ENCODE measurements around the gene KLRC2. TPM values are rescaled to one million over a fixed set of nuclear protein-coding genes. Genes with fewer than 3 reads are reported as not detected.

KLRC2 gene
- total RNA-seq, 1 experiment from 2014 or later = not detected

Other genes starting within 250 kb of the KLRC2 start
- gene GABARAPL1, start 223.1 kb downstream of the KLRC2 start, total RNA-seq (2014; rRNA removed; shearing (Covaris generic)) = 20.4 and 20.8 TPM in 2 replicates
- not detected in 2 replicates for gene KLRD1, start 128.1 kb downstream of the KLRC2 start, total RNA-seq (2014; rRNA removed; shearing (Covaris generic))
- gene KLRK1, start 46.0 kb downstream of the KLRC2 start, total RNA-seq (2014; rRNA removed; shearing (Covaris generic)) = not detected in 2 replicates
- gene KLRC4, start 26.3 kb downstream of the KLRC2 start, total RNA-seq (2014; rRNA removed; shearing (Covaris generic)) = not detected in 2 replicates
- gene KLRC3, start 15.4 kb downstream of the KLRC2 start, total RNA-seq (2014; rRNA removed; shearing (Covaris generic)) = not detected in 2 replicates
- gene KLRC1, start 17.4 kb upstream of the KLRC2 start, total RNA-seq (2014; rRNA removed; shearing (Covaris generic)) = not detected in 2 replicates
- gene EIF2S3B, start 69.9 kb upstream of the KLRC2 start, total RNA-seq (2014; rRNA removed; shearing (Covaris generic)) = 17.1 and 27.3 TPM in 2 replicates
- 28.6 and 35.9 TPM in 2 replicates for gene MAGOHB, start 177.6 kb upstream of the KLRC2 start, total RNA-seq (2014; rRNA removed; shearing (Covaris generic))
- gene STYK1, start 238.0 kb upstream of the KLRC2 start, total RNA-seq (2014; rRNA removed; shearing (Covaris generic)) = 0.12 and 9.9 TPM in 2 replicates